ENCODE measurements around the gene B4GALNT4. TPM values are rescaled to one million over a fixed set of nuclear protein-coding genes. Genes with fewer than 3 reads are reported as not detected.

The B4GALNT4 gene
- polyA plus RNA-seq, 2 of the 4 experiments (the other 2 are of a cell fraction): 5.3 to 27.5 TPM

- TF ChIP-seq CTCF (IDR thresholded peaks at IDR 0.05): no peak
- TF ChIP-seq MAX (IDR thresholded peaks at IDR 0.05): no peak
- TF ChIP-seq ZFP36 (IDR thresholded peaks at IDR 0.05; ENCODE audit: borderline replicate concordance, partially characterized antibody): no peak
- TF ChIP-seq JUN (IDR thresholded peaks at IDR 0.05): no peak
- DNase-seq (ENCODE audit: low read depth in 1 of 2, low spot score in 1 of 2) (no peak), FAIRE-seq (no peak), ATAC-seq (peak in 1 of 2 experiments; percentile 1; a peak in 2 of 6 replicates)
- Histone ChIP-seq H3K9me3 (no peaks in the 10 kb centered on the region), H3K4me2 (no peak overlapping the region), H3K4me1 (peaks cover 26% of the 10 kb centered on the region), H3K27ac (no peak overlapping the region), H3K4me3 (no peak overlapping the region)
- POLR2A ChIA-PET: no interaction called here
- CTCF ChIA-PET: interaction anchor here (1.0 to 2.1 kb wide), 2 partner anchors 11 to 34 kb away, joined by 3 to 8 read pairs; no protein-coding TSS in a partner anchor
- WGBS (ENCODE audit: missing lambda C conversion rate): 87% methylated on average over 9 of the region's 9 CpGs
These were observed 45.1 kb downstream of the B4GALNT4 start for GRCh38 chr11:414318-414857.

- peaks cover 15% of the 10 kb centered on the region for H3K4me1 ChIP-seq
- no peak overlapping the region for H3K4me3 ChIP-seq
- TF ChIP-seq CTCF (IDR thresholded peaks at IDR 0.05) (no peak), EHF (CRISPR knock-in tag; IDR thresholded peaks at IDR 0.05) (no peak), E2F6 (IDR thresholded peaks at IDR 0.05; ENCODE audit: borderline replicate concordance, low read depth) (no peak), EHMT2 (IDR thresholded peaks at IDR 0.05; ENCODE audit: low read depth) (no peak), POLR2AphosphoS2 (conservative IDR thresholded peaks at IDR 0.05; ENCODE audit: low read length) (no peak), NR3C1 (IDR thresholded peaks at IDR 0.05) (no peak), REST (IDR thresholded peaks at IDR 0.05) (no peak), CBX8 (IDR thresholded peaks at IDR 0.05) (no peak), EP300 (IDR thresholded peaks at IDR 0.05) (no peak), ZSCAN20 (CRISPR knock-in tag; IDR thresholded peaks at IDR 0.05) (no peak), ZC3H11A (IDR thresholded peaks at IDR 0.05) (no peak), CEBPB (IDR thresholded peaks at IDR 0.05) (no peak), SREBF2 (IDR thresholded peaks at IDR 0.05) (no peak), SMC3 (IDR thresholded peaks at IDR 0.05) (no peak), JUNB (IDR thresholded peaks at IDR 0.05) (no peak), MYC (IDR thresholded peaks at IDR 0.05; ENCODE audit: borderline replicate concordance, low read length) (no peak), RCOR1 (IDR thresholded peaks at IDR 0.05; ENCODE audit: low read depth, low read length) (no peak), FOSB (CRISPR knock-in tag; IDR thresholded peaks at IDR 0.05) (no peak), HOXA7 (CRISPR knock-in tag; IDR thresholded peaks at IDR 0.05) (no peak)
- FAIRE-seq (no peak), ATAC-seq (no peak), DNase-seq (ENCODE audit: low read depth in 1 of 2, low spot score in 1 of 2) (no peak)
- CTCF ChIA-PET: interaction anchor here (0.6 to 1.8 kb wide), 3 partner anchors 8 to 51 kb away, joined by 4 to 7 read pairs (median 5); no protein-coding TSS in a partner anchor
- H3K9me3 ChIP-seq: no peaks in the 10 kb centered on the region
- POLR2A ChIA-PET: interaction anchor here (0.9 kb wide), 1 partner anchor 32 kb away, joined by 3 read pairs; no protein-coding TSS in a partner anchor
- 100% methylated on average over 2 of the region's 5 CpGs for WGBS (ENCODE audit: missing lambda C conversion rate)
- no peak overlapping the region for H3K27ac ChIP-seq
- H3K4me2 ChIP-seq: no peak overlapping the region
These were observed 46.3 kb downstream of the B4GALNT4 start for GRCh38 chr11:415640-416041.
